NCI-H2196 treated with DMSO at 0.1 percent for 48 hours (cell line): ENCODE data around the gene CDC23.
"Not testable (repeated sequence)": the region's sequence is repeated elsewhere in the genome, so short reads cannot be mapped to it uniquely, and the experiment has no call there.

Source experiments
- DNase-seq: peaks from one replicate; lab custom pipeline; 2025; ENCODE audit not compliant: unreplicated experiment; lab: John Stamatoyannopoulos, UW

The CDC23 gene

DNA sequence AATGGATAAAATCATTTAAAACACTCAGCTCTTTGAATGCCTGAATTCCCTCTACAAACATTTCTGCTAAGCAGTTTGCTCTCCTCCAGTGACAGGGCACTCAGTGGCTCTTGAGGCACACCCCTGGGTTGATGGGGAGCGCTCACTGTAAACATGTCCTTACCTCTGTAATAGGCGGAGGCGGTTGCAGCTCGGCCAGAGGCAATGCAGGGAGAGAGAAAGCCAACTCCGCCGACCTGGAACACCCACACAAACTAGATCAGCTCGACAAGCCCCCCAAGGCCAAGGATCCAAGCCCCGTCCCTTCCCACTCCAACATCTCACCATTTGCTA is 329 bp downstream of the CDC23 start:
- no peak for DNase-seq

- DNase-seq = no peak
Observed at GRCh38 chr5:138210985-138211384, 2.1 kb downstream of the CDC23 start.

DNA sequence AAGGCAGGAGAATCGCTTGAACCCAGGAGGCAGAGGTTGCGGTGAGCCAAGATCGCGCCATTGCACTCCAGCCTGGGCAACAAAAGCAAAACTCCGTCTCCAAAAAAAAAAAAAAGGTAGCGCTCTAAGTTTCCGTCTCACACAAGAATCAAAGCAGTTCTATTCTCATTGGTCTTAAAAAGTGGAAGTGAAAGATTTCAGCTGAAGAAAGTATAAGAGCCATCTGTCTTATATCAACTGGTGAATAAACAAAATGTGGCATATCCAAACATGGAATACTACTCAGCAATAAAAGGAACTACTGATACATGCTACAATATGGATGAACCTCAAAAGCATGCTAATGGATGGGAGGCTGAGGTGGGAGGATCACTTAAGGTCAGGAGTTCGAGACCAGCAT is 19.3 kb downstream of the CDC23 start:
- not testable (repeated sequence) for DNase-seq

DNA sequence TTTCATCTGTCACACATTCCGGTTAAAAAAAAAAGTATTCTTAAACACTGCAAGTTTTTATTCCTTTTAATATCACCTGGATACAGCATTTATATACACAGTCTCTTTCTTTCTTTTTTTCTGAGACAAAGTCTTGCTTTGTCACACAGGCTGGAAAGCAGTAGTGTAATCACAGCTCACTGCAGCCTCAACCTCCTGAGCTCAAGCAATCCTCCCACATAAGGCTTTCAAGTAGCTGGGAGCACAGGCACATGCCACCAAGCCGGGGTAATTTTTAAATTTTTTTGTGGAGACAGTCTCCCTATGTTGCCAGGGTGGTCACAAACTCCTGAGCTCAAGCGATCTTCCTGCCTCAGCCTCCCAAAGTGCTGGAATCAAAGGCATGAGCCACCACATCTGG is 20.3 kb downstream of the CDC23 start:
- DNase-seq = no peak

DNA sequence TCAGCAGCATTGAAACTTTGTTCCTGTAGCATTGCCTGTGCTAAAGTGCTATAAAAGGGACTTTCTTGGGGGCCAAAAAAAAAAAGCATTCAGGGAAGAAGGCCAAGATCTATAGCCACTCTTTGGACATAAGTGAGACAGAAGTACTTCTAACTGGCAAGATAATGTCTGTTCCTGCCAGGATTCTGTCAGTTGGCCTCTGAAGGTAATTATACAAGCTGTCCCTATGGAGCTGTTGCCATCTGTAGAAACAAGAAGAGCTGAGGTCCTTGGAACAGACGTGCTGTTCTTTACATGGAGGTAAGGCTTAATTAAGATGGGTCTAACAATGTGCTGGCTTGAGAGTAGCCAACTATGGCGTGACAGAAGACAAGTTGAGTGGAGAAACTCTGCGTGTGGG is 24.5 kb downstream of the CDC23 start:
- DNase-seq = no peak

GRCh38 chr5:138186002-138186447 is 27.1 kb downstream of the CDC23 start:
- no peak for DNase-seq

GRCh38 chr5:138182808-138183207 is 30.3 kb downstream of the CDC23 start:
- no peak for DNase-seq

GRCh38 chr5:138180841-138181240 is 32.3 kb downstream of the CDC23 start:
- DNase-seq = no peak

GRCh38 chr5:138180183-138180782 is 32.8 kb downstream of the CDC23 start:
- peak; percentile 22 for DNase-seq

GRCh38 chr5:138179277-138179857 is 33.8 kb downstream of the CDC23 start:
- no peak for DNase-seq

GRCh38 chr5:138178516-138179276 is 34.4 kb downstream of the CDC23 start, which contains the start of the genes BRD8 and KIF20A:
BRD8 (minus strand) TSS chr5:138178630; CDS start chr5:138178614, 16 bp downstream.
KIF20A (plus strand) TSS chr5:138179112; CDS start chr5:138179681, 569 bp downstream.
- DNase-seq = peak; percentile 95

- peak; percentile 12 for DNase-seq
Observed at GRCh38 chr5:138177941-138178515, 35.1 kb downstream of the CDC23 start.

GRCh38 chr5:138170299-138170698 is 42.8 kb downstream of the CDC23 start:
- DNase-seq = no peak

DNA sequence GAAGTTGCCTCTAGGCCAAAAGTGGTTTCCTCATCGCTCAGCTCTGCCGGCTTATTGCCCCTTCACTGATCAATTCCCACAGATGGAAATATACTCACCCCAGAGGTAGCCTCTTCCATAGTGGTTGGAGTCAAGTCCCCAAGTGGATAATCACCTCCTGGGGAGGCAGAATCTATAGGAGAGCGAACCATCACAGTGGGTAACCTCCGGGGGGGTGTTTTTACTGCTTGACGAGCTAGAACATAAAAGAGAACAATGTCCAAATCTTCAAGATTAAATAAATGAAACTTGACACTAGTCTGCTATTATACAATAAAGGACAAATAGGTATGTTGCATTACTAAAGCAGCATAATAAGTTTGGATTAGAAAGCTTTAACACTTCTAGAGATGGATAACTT is 44.0 kb downstream of the CDC23 start:
- no peak for DNase-seq

- no peak for DNase-seq
Observed at GRCh38 chr5:138163721-138164120, 49.4 kb downstream of the CDC23 start.

DNA sequence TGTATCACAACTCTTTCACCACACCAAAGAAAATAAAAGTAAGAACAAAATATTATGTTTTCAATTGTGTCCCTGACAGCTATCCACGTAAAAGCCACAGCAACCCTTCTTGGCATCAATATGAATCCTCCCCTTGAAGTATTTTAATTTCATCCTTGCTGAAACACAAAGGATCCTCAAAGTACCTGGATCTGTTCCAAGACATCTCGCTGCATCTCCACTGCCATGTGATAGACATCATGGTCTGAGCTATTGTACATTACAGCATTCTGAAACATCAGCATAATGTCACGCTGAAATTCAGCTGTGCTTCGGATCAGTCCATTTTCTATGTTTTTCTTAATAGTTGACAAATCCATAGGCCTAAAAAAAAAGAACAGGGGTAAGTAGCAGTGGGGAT is 52.4 kb downstream of the CDC23 start:
- no peak for DNase-seq

GRCh38 chr5:138159666-138160065 is 53.5 kb downstream of the CDC23 start:
- DNase-seq = no peak

GRCh38 chr5:138157626-138158025 is 55.5 kb downstream of the CDC23 start:
- DNase-seq = no peak

- DNase-seq = not testable (repeated sequence)
Observed at GRCh38 chr5:138155977-138156376, 57.1 kb downstream of the CDC23 start.

DNA sequence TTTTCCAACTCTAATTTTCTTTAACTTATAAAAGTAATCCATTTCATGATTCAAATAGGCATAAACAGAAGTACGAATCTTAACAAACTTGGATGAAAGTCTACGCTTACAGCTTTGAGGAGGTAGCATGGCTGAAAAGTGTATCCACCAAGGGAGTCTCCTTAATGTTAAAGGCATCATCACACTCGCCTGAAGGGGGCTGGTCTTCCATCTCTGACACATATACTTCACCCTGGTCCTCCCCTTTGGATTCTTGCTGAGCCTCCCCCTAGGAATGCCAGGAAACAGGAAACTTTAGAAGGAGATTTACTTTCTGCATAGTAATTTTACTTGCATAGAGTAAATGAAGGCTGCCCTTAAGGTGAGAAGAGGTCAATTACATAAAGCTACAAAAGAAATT is 63.6 kb downstream of the CDC23 start:
- no peak for DNase-seq

- DNase-seq = no peak
Observed at GRCh38 chr5:138148811-138149210, 64.3 kb downstream of the CDC23 start.

DNA sequence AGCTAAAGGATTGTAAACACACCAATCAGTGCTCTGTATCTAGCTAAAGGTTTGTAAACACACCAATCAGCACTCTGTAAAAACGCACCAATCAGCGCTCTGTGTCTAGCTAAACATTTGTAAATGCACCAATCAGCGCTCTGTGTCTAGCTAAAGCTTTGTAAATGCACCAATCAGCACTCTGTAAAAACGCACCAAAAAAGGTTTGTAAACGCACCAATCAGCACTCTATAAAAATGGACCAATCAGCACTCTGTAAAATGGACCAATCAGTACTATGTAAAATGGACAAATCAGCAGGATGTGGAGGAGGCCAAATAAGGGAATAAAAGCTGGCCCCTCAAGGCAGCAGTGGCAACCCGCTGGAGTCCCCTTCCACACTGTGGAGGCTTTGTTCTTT is 69.5 kb downstream of the CDC23 start:
- not testable (repeated sequence) for DNase-seq
